GF-D8 (cell line): ENCODE measurements around the gene MYO1D.

Experiments used
- DNase-seq: peaks from one replicate; lab custom pipeline; 2025; lab: John Stamatoyannopoulos, UW

MYO1D gene

GRCh38 chr17:32819035-32819434, 57.9 kb downstream of the MYO1D start:
- DNase-seq, result no peak

- DNase-seq, result no peak
Measured at GRCh38 chr17:32815460-32815859, 61.5 kb downstream of the MYO1D start.

- DNase-seq, result no peak
Measured at GRCh38 chr17:32814836-32815235, 62.1 kb downstream of the MYO1D start.

GRCh38 chr17:32813021-32813420, 63.9 kb downstream of the MYO1D start:
- DNase-seq, result no peak

- DNase-seq, result no peak
Measured at GRCh38 chr17:32810690-32811089, 66.2 kb downstream of the MYO1D start.

- DNase-seq, result no peak
Measured at GRCh38 chr17:32807577-32807976, 69.3 kb downstream of the MYO1D start.

GRCh38 chr17:32806646-32807045, 70.3 kb downstream of the MYO1D start:
- no peak for DNase-seq

- DNase-seq, result no peak
Measured at GRCh38 chr17:32805029-32805976, 71.6 kb downstream of the MYO1D start.

GRCh38 chr17:32803544-32803943, 73.4 kb downstream of the MYO1D start:
- DNase-seq, result no peak

- no peak for DNase-seq
Measured at GRCh38 chr17:32802306-32802705, 74.6 kb downstream of the MYO1D start.

- DNase-seq, result no peak
Measured at GRCh38 chr17:32801641-32802040, 75.3 kb downstream of the MYO1D start.

- DNase-seq, result no peak
Measured at GRCh38 chr17:32801193-32801592, 75.7 kb downstream of the MYO1D start.

- DNase-seq, result no peak
Measured at GRCh38 chr17:32798938-32799337, 78.0 kb downstream of the MYO1D start.

GRCh38 chr17:32795339-32795979, 81.5 kb downstream of the MYO1D start:
- DNase-seq, result no peak

- DNase-seq, result no peak
Measured at GRCh38 chr17:32794533-32795246, 82.2 kb downstream of the MYO1D start.

GRCh38 chr17:32793841-32794240, 83.1 kb downstream of the MYO1D start:
- DNase-seq, result no peak

GRCh38 chr17:32792207-32792606, 84.7 kb downstream of the MYO1D start:
- no peak for DNase-seq

GRCh38 chr17:32786169-32786568, 90.8 kb downstream of the MYO1D start:
- DNase-seq, result no peak

- no peak for DNase-seq
Measured at GRCh38 chr17:32784113-32784512, 92.8 kb downstream of the MYO1D start.

GRCh38 chr17:32783602-32784001, 93.3 kb downstream of the MYO1D start:
- DNase-seq, result no peak

- no peak for DNase-seq
Measured at GRCh38 chr17:32780721-32781120, 96.2 kb downstream of the MYO1D start.

- DNase-seq, result no peak
Measured at GRCh38 chr17:32777922-32778321, 99.0 kb downstream of the MYO1D start.

- DNase-seq, result no peak
Measured at GRCh38 chr17:32777436-32777835, 99.5 kb downstream of the MYO1D start.
